NOMO-1 treated with DMSO at 0.1 percent for 48 hours (cell line): ENCODE results near the gene PRPS2.

ENCODE experiments used
- DNase-seq: peaks from one replicate; lab custom pipeline; 2025; ENCODE audit not compliant: unreplicated experiment; lab: John Stamatoyannopoulos, UW

The PRPS2 gene

DNA sequence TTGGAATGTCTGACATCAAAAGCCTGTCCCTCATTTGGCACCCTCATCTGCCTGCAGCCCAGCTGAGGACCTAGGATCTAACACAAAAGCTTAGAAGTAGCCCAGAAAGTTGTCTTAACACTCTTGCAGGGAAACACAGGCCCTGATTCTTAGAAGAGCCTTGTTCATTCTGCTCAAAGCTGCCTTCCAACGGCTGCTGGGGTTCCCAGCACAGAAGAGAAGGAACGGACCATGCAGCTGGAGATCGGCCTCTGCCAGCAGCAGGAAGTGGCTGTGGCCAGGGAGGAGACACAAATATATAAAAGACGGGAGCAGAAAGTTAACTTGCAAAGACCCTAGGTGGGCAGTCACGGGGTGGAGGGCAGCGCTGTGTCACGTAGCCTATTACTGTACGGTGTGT is 20.4 kb downstream of the PRPS2 start:
- no peak for DNase-seq

GRCh38 chrX:12814420-12814819 is 23.2 kb downstream of the PRPS2 start:
- DNase-seq, result peak; percentile 71

GRCh38 chrX:12817528-12817927 is 26.3 kb downstream of the PRPS2 start:
- DNase-seq, result no peak

GRCh38 chrX:12819222-12819621 is 28.0 kb downstream of the PRPS2 start:
- no peak for DNase-seq

- no peak for DNase-seq
Observed at GRCh38 chrX:12820737-12821136, 29.5 kb downstream of the PRPS2 start.

GRCh38 chrX:12824944-12825343 is 33.7 kb downstream of the PRPS2 start:
- DNase-seq, result no peak

GRCh38 chrX:12825801-12826200 is 34.6 kb downstream of the PRPS2 start:
- no peak for DNase-seq

DNA sequence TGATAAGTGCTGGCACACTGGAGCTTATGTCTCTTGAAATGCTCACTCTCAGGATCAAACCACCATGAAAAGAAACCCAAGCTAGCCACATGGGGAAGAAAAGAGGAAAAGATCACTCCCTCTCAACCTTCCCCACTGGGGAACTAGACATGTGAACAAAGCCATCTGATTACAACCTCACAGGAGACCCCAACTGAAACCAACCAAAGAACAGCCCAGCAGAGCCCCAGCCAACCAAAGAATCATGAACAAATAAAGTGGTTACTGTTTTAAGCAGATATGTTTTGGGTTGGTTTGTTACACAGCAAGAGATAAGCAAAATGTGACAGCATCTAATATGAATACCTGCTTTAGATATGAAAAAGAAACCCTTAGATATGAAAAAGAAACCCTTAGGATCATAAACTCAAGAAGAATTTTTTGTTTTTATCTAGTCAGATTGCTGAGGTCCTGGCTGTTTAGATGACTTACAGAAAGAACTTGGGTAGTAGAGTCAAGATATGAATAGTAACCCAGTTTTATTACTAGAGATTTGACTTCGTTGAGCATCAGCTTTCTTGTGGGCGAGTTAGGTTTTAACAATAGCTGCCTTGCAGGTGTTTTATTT is 52.0 kb downstream of the PRPS2 start:
- no peak for DNase-seq

DNA sequence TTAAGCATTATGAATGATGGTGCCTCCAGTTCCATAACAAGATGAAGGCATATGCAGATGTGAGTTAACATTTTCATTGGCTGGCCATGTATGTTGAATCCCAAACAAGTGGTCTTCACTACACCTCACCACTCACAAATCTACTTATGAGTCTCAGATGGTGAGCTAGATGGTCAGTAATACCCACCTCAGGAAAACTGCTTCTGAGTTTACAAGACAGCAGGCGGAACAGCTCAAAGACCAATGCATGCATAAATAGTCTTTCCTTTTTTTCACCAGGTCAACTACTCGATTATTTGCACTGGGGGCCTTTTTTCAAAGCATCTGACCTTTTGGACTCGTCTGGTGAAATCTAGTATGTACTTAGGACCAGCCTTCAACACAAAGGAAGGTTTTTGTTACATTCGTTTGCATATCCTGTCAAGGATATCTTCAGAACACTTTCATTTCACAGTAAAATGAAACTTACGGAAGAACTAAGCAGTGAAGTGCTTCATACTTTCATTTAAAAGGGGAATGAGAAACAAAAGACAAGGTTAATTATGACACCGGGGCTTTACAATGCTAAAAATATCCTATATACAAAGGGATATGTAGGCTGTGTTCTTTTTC is 52.6 kb downstream of the PRPS2 start:
- no peak for DNase-seq

DNA sequence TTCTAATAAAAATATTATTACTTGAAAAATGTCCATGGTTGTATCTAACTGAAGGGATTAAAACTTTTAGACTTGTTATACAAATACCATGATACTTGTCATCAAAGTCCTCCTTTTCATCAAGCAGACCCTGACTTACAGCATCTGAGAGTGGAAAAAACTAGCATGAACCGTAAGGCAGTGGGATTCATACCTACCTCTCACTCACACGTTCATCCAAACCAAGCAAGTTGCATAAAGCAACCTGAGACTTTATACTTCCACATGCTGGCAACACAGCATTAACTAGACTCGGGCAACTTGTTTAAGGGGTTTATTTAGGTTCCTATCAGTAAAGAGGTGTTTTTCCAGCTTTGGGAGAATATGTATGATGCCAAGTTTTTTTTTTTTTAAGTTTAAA is 53.1 kb downstream of the PRPS2 start:
- DNase-seq, result no peak

- peak; percentile 38 for DNase-seq
Observed at GRCh38 chrX:12865359-12865758, 74.1 kb downstream of the PRPS2 start.

GRCh38 chrX:12866451-12867377 is 75.5 kb downstream of the PRPS2 start, which contains the start of gene TLR7:
Gene TLR7 (plus strand): TSS chrX:12867072. CDS start chrX:12867579, 507 bp downstream.
- DNase-seq, result peak; percentile 56

- peak; percentile 56 for DNase-seq
Observed at GRCh38 chrX:12867685-12868084, 76.5 kb downstream of the PRPS2 start.

DNA sequence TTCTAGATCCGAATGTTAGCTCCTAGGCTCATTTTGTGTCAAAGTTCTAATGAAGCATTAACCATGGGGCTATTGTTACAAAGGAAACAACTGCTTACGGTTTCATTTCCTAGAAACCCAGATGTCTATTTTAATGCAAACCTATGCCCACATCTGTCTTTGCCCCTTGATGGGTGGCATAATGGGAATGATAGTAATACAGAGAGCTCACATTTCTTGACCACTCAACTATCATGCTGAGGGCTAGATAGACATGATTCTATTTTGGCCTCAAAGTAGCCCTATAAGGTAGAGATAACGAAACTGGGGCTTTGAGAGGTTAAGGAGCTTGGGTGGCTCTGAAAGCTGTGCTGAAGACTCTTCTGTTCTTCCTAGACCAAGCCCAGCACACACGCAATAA is 77.5 kb downstream of the PRPS2 start:
- DNase-seq, result no peak

- DNase-seq, result no peak
Observed at GRCh38 chrX:12871257-12871656, 80.0 kb downstream of the PRPS2 start.

- no peak for DNase-seq
Observed at GRCh38 chrX:12872741-12873140, 81.5 kb downstream of the PRPS2 start.
